GM19035 (cell line): ENCODE results near the gene EXOC4.
"Not testable (repeated sequence)": the region's sequence is repeated elsewhere in the genome, so short reads cannot be mapped to it uniquely, and the experiment has no call there.

Experiments
- ATAC-seq: cut with Tn5 transposase; IDR thresholded peaks from one replicate; pipeline ENCODE4 v1.9.1; 2021; ENCODE audit not compliant: unreplicated experiment

The EXOC4 gene

DNA sequence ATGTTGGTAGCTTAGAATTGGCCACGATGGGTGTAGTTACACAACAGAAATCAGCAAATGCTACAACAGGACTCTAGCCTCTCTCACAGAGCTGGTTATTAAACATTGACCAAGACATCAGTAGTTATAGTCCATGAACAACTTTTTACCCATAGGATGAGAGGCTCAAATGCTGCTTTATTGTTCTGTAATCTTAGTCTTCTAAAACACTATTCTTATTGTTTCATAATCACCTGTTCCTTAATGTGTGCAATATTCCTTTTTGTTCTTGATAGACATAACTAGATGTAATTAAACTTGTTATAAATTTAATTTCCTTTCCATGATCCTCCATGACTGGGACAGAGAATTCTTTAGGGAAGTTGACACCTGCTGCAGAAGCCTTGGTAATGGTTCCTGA is 356.9 kb downstream of the EXOC4 start:
- no peak for ATAC-seq

- no peak for ATAC-seq
These were observed 359.1 kb downstream of the EXOC4 start for GRCh38 chr7:133611955-133612354.

- ATAC-seq: no peak
These were observed 360.4 kb downstream of the EXOC4 start for GRCh38 chr7:133613250-133613790.

DNA sequence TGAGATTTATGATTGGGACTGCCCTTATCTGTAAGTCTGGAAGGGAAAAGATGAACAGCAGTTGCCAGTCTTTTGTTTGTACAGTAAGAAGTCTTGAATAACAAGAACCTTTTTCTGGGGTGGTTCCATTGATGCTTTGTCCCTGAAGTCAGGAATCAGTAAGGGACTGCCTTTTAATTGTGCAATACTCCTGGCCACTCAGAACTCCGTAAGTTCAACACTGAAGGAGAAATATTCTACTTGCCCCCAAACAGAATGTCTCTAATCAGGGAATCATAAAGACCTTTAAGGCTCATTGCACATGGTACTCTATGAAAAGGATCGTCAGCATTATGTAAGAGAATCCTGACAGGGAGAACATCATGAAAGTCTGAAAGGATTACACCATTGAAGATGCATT is 361.4 kb downstream of the EXOC4 start:
- no peak for ATAC-seq

GRCh38 chr7:133618970-133619369 is 366.1 kb downstream of the EXOC4 start:
- ATAC-seq: no peak

DNA sequence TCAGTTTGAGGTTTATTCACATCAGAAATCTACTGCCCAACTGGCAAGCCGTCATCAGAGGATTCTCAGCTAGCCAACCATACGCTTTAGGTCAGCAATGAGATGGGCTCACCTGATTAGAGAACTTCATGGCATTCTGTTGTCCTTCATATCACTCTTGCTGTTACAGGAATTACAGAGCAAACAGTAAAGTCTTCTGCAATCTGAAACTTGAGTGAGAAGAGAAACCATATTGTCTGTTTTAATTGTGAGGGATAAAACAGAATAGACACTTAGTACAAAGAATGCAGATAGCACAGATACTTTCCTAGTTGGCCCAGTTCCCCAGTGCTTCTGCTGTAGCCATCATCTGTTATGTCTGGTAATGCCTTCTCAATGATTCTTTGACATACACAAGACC is 366.6 kb downstream of the EXOC4 start:
- ATAC-seq: no peak

- no peak for ATAC-seq
These were observed 370.8 kb downstream of the EXOC4 start for GRCh38 chr7:133623721-133624120.

DNA sequence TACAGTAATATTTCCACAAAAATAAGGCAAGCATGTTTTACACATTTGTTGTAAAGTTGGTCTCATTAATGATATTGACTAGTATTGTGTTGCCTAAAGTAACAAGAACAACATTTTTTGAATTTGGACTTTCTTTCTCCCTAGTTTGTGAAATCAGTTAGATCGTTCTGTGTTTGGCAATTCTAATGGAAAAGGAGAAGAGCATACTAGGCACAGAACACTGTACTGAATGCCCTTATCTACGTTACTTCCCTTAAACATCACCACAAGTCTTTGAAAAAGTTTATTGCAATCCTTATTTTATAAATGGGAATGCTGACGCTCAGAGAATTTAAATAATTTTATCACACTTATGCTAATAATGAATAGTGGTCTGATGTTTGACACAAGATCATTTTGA is 372.2 kb downstream of the EXOC4 start:
- ATAC-seq: no peak

DNA sequence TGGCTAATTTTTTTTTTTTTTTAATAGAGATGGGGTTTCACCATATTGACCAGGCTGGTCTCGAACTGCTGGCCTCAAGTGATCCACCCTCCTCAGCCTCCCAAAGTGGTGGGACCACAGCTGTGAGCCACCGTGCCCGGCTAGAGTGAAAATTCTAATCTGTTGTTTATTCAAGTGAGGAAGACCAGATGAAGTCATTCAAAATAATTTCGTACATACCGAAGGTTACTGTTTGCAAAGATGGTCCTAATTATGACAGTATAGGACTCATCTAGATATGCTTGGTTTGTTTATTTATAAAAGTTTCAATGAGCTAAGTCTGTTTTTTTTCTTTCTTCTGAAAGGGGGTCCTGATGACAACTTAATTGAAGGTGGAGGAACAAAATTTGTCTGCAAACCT is 376.8 kb downstream of the EXOC4 start:
- ATAC-seq: no peak

DNA sequence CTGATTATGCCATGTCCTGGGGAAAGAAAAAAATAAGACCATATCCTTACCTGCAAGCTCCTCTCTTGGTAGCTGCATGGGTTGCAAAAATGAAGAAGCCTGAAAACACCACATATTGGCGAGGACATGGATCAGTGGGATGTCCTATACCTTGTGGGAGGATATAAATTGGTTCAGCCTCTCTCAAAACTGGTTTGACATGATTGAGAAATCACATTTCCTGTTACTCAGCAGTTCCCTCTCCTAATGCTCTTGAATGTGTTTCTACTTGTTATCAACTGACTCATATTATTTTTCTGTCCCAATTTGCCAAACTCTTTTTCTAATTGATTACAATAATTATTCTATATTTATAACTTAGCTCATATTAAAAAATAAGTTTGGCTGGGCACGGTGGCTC is 380.2 kb downstream of the EXOC4 start:
- ATAC-seq: no peak

DNA sequence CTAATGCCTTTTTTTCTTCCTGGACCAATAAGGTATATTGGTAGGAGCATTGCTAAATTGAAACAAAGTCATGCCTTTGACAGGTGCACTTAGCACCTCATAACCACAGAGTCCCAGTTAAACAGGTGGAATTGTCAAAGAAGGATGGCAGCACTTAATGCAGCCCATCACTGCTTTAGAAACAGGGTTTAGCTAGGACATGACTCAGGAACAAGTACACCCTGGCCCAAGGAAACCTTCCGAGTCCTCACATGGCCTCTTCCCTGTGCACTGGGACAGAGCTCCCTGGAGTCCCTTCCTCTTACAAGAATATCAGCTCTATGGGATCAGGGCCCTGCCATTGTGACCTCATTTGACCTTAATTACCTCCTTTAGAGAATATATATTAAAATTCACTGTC is 382.7 kb downstream of the EXOC4 start:
- no peak for ATAC-seq

GRCh38 chr7:133638857-133639256 is 386.0 kb downstream of the EXOC4 start:
- ATAC-seq: no peak

- ATAC-seq: no peak
These were observed 388.6 kb downstream of the EXOC4 start for GRCh38 chr7:133641436-133641835.

DNA sequence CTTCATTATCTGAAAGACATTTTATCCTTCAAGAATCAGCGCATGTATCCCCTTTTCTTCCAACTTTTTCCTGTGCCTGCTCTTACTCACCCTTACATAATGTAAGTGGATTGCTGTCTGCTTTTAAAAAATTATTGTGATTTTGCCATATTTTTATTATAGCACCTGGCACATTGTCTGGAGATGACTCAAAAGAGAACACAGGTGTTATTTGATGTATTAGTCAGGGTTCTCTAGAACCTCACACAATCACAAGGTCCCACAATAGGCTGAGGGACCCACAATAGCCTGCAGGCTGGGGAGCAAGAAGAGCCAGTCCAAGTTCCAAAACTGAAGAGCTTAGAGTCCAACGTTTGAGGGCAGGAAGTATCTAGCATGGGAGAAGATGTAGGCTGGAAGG is 390.0 kb downstream of the EXOC4 start:
- no peak for ATAC-seq

GRCh38 chr7:133643652-133644051 is 390.8 kb downstream of the EXOC4 start:
- not testable (repeated sequence) for ATAC-seq

DNA sequence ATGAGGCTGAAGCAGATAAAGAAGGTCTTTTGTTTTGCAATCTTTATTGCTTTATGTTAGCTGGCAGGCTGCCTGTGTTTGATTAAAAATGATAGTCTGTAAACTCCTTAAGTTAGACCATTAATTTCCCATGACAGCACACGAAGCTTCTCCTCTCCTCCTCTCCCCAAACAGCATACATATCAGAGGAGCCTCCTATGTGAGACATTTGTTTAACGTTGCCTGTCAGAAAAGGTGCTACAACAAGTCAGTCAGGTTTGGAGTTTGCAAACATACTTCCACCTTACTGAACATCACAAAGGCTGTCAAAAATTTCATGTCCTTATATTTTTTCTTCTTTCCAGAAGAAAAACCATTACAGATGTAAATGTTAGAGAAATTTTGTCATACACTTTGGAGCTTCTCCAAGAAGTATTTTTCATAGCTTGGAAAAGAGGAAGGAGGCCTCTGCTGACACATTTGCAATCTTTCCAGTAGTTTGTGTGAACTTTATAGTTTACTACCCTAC is 393.1 kb downstream of the EXOC4 start:
- no peak for ATAC-seq

DNA sequence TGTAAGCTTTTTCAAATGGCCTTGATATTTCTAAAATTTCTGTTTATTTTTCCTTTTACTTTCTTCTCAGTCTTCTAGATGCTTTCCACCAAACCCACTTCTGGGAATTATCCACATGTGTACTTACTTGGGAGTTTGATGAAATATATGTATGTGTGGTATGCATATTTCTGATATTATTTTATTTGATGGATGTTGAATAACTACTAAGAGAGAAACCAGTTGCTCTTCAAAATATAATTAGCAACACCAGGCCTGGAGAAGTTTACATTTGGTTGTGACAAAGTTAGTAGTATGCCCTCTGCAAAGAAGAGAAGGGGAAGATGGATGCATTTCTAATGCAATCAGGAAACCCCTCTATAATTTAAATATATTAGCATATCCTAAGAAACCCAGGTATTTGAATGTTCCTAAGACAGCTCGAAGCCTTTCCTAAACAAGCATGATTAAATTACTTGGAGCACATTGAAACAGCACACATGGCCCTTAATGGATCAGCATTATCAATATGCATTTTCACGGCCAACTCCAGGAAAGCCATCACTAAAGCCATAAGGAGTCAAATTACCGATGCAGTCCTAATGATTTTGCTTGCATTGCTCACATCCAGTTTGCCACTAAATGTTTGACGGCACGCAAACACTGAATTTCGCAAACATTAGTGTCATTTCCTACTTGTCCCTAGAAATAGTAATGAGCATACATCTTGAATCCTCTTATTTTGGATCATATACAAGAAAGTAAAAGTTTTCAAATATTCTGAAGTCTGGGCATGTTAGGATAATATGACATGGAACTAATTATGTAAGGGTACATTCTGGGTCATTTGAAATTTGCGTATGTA is 393.8 kb downstream of the EXOC4 start:
- ATAC-seq: no peak

DNA sequence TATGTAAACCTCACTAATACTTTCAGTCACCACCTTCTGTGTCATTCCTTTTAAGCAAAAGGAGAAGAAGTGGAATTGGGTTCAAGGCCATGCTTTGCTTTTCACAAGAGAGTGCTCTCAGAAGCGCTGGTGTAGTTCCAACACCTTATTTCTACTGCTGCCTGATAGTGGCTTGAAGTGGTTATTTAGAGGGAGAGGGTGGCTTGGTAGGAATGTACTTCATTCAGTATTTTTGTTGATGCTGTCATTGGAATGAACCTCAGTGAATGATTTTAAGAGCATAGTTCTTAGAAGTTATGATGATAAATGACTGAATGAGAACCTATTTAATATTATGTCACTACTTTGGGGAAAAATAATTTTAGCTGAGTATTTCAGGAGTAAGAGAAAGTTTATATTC is 396.7 kb downstream of the EXOC4 start:
- ATAC-seq: no peak

DNA sequence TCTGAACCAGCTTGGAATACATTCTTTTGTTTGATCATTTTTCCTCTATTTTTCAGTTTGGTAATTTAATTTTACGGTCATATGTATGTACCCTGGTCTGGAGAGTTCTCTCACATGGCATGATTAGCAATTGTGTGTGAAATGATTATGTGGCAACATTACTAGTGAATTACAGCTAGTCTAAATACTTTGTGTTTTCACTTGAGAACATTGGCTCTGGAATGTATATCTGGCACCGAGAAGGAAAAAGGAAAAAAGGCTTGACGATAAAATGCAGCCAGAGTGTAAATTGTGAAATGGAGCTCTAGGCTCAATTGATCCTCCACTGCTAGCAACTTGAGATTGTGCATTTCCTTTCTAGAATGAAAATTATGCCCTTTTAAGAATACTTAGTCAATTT is 397.2 kb downstream of the EXOC4 start:
- ATAC-seq: no peak

- ATAC-seq: no peak
These were observed 397.8 kb downstream of the EXOC4 start for GRCh38 chr7:133650487-133651300.

- no peak for ATAC-seq
These were observed 399.7 kb downstream of the EXOC4 start for GRCh38 chr7:133652547-133652946.

GRCh38 chr7:133654547-133654946 is 401.7 kb downstream of the EXOC4 start:
- no peak for ATAC-seq
